IPS-NIHi7 (cell line): ENCODE data around the gene RBM38.
"Not testable (repeated sequence)": the region's sequence is repeated elsewhere in the genome, so short reads cannot be mapped to it uniquely, and the experiment has no call there.

ENCODE experiments used
- DNase-seq: peaks from one replicate; pipeline ENCODE4 v3.0.0; 2012; ENCODE audit warnings: mixed read lengths; ENCODE audit errors: extremely low spot score

The RBM38 gene

GRCh38 chr20:57390604-57391438 is at the start of gene RBM38:
RBM38 (plus strand) TSS chr20:57391396; CDS start chr20:57391582, 186 bp downstream.
- DNase-seq, result peak; percentile 94

- no peak for DNase-seq
Measured at GRCh38 chr20:57341663-57342062, 49.5 kb upstream of the RBM38 start.

GRCh38 chr20:57342829-57343228 is 48.4 kb upstream of the RBM38 start:
- no peak for DNase-seq

GRCh38 chr20:57346477-57346876 is 44.7 kb upstream of the RBM38 start:
- DNase-seq, result peak; percentile 40

GRCh38 chr20:57347393-57347792 is 43.8 kb upstream of the RBM38 start:
- DNase-seq, result no peak

GRCh38 chr20:57348200-57348921 is 42.8 kb upstream of the RBM38 start:
- DNase-seq, result not testable (repeated sequence)

GRCh38 chr20:57348922-57349574 is 42.1 kb upstream of the RBM38 start:
- not testable (repeated sequence) for DNase-seq

GRCh38 chr20:57350081-57350710 is 41.0 kb upstream of the RBM38 start:
- DNase-seq, result no peak

- not testable (repeated sequence) for DNase-seq
Measured at GRCh38 chr20:57350726-57351041, 40.5 kb upstream of the RBM38 start.

GRCh38 chr20:57351042-57351783 is 40.0 kb upstream of the RBM38 start, which contains the start of gene RAE1:
RAE1 (plus strand) TSS chr20:57351255; CDS start chr20:57354039, 2,784 bp downstream.
- peak; percentile 87 for DNase-seq

GRCh38 chr20:57352305-57352704 is 38.9 kb upstream of the RBM38 start:
- DNase-seq, result no peak

- DNase-seq, result no peak
Measured at GRCh38 chr20:57353351-57353750, 37.8 kb upstream of the RBM38 start.

GRCh38 chr20:57361517-57361916 is 29.7 kb upstream of the RBM38 start:
- DNase-seq, result no peak

GRCh38 chr20:57364451-57364850 is 26.7 kb upstream of the RBM38 start:
- DNase-seq, result no peak

- DNase-seq, result no peak
Measured at GRCh38 chr20:57369596-57369995, 21.6 kb upstream of the RBM38 start.

GRCh38 chr20:57370316-57370715 is 20.9 kb upstream of the RBM38 start:
- no peak for DNase-seq

GRCh38 chr20:57371363-57371762 is 19.8 kb upstream of the RBM38 start:
- DNase-seq, result no peak

- DNase-seq, result no peak
Measured at GRCh38 chr20:57372157-57372556, 19.0 kb upstream of the RBM38 start.

GRCh38 chr20:57372581-57373350 is 18.4 kb upstream of the RBM38 start:
- DNase-seq, result no peak

GRCh38 chr20:57374343-57374930 is 16.8 kb upstream of the RBM38 start:
- no peak for DNase-seq
